GM23338 (cell line): Measurements from ENCODE around the gene AKAP13. TPM values are rescaled to one million over a fixed set of nuclear protein-coding genes. Genes with fewer than 3 reads are reported as not detected.

ENCODE experiments used
- ATAC-seq: fragments of 200-7000 bp; cut with Tn5 transposase; 3 replicates; pipeline ENCODE4 v1.9.1; 2020
- DNase-seq: peaks from one replicate; pipeline ENCODE4 v3.0.0-alpha.2; 2015; ENCODE audit warnings: low spot score
- H2AFZ ChIP-seq: fragments of 200-600 bp; sonication (generic); 2 replicates; pipeline ENCODE4 v1.8.0; 2016; ENCODE audit warnings: antibody characterized with exemption, mild to moderate bottlenecking, moderate library complexity
- H3F3A ChIP-seq: fragments of 200-600 bp; sonication (generic); replicated peaks from 2 replicates; pipeline ENCODE4 v1.8.0; 2017; ENCODE audit warnings: antibody characterized with exemption, mixed run types, low read depth
- H3K27ac ChIP-seq: fragments of 200-600 bp; sonication (generic); 2 replicates; pipeline ENCODE4 v1.6.1; 2016; ENCODE audit warnings: low read depth
- H3K27me3 ChIP-seq: fragments of 200-600 bp; sonication (generic); 2 replicates; pipeline ENCODE4 v1.8.0; 2016; ENCODE audit warnings: mild to moderate bottlenecking, mixed run types, moderate library complexity; ENCODE audit not compliant: insufficient read depth
- H3K36me3 ChIP-seq: fragments of 200-600 bp; sonication (generic); 2 replicates; pipeline ENCODE4 v1.8.0; 2016; ENCODE audit warnings: mild to moderate bottlenecking; ENCODE audit not compliant: insufficient read depth
- H3K4me1 ChIP-seq: fragments of 200-600 bp; sonication (generic); 2 replicates; pipeline ENCODE4 v1.8.0; 2016; ENCODE audit warnings: mild to moderate bottlenecking, moderate library complexity; ENCODE audit not compliant: insufficient read depth
- H3K4me2 ChIP-seq: fragments of 200-600 bp; sonication (generic); 2 replicates; pipeline ENCODE4 v1.7.1; 2017; ENCODE audit warnings: mixed run types
- H3K4me3 ChIP-seq: fragments of 200-600 bp; sonication (generic); 2 replicates; pipeline ENCODE4 v1.6.1; 2016; ENCODE audit warnings: mixed run types
- H3K79me2 ChIP-seq: fragments of 200-600 bp; sonication (generic); replicated peaks from 2 replicates; pipeline ENCODE4 v1.8.0; 2017; ENCODE audit warnings: mild to moderate bottlenecking; ENCODE audit not compliant: insufficient read depth
- H3K9me2 ChIP-seq: fragments of 200-600 bp; sonication (generic); 2 replicates; pipeline ENCODE4 v1.8.0; 2017; ENCODE audit not compliant: insufficient read depth
- H4K20me1 ChIP-seq: fragments of 200-600 bp; sonication (generic); replicated peaks from 2 replicates; pipeline ENCODE4 v1.8.0; 2017; ENCODE audit warnings: mild to moderate bottlenecking; ENCODE audit not compliant: insufficient read depth
- H3K27ac Mint-ChIP-seq: 2 replicates; pipeline ENCODE4 v1.8.0; 2020; ENCODE audit warnings: inconsistent platforms, mild to moderate bottlenecking, moderate library complexity, mixed read lengths
- H3K27me3 Mint-ChIP-seq: 3 replicates; pipeline ENCODE4 v1.8.0; 2022; ENCODE audit warnings: low read depth, mild to moderate bottlenecking, moderate library complexity, mixed read lengths, inconsistent platforms; ENCODE audit not compliant: insufficient read depth, poor library complexity
- H3K36me3 Mint-ChIP-seq: 3 replicates; pipeline ENCODE4 v1.8.0; 2021; ENCODE audit warnings: low read depth, mild to moderate bottlenecking, inconsistent platforms, moderate library complexity, mixed read lengths
- H3K4me1 Mint-ChIP-seq: 3 replicates; pipeline ENCODE4 v1.8.0; 2020; ENCODE audit warnings: mild to moderate bottlenecking, inconsistent platforms, mixed read lengths
- H3K4me3 Mint-ChIP-seq: 3 replicates; pipeline ENCODE4 v1.8.0; 2021; ENCODE audit warnings: moderate library complexity, mild to moderate bottlenecking, inconsistent platforms, mixed read lengths
- H3K9me3 Mint-ChIP-seq: 3 replicates; pipeline ENCODE4 v1.8.0; 2020; ENCODE audit warnings: moderate library complexity, mild to moderate bottlenecking, inconsistent platforms, mixed read lengths
- CREB1 ChIP-seq: fragments of 250-450 bp; sonication (Bioruptor Pico); IDR thresholded peaks from 2 replicates; pipeline ENCODE4 v1.5.0; 2020; ENCODE audit warnings: low read depth, mild to moderate bottlenecking, moderate library complexity
- CTCF ChIP-seq, 2 experiments: fragments of 200-600 bp in 1 of 2; sonication (generic) in 1 of 2; conservative IDR thresholded peaks; 2 replicates each; pipeline versions ENCODE4 v1.5.1 to v1.6.1; 2016 to 2017; ENCODE audit warnings: antibody characterized with exemption in 2 of 2, low read depth in 2 of 2, mild to moderate bottlenecking in 2 of 2, moderate library complexity in 1 of 2
- ETS1 ChIP-seq: IDR thresholded peaks from 2 replicates; pipeline ENCODE4 v1.6.1; 2016; ENCODE audit warnings: antibody characterized with exemption
- EZH2 ChIP-seq: fragments of 200-600 bp; sonication (generic); IDR thresholded peaks from one replicate; pipeline ENCODE4 v1.8.0; 2017; ENCODE audit warnings: antibody characterized with exemption, mild to moderate bottlenecking, low read depth; ENCODE audit not compliant: unreplicated experiment
- JUNB ChIP-seq: IDR thresholded peaks from one replicate; pipeline ENCODE4 v1.6.1; 2016; ENCODE audit warnings: antibody characterized with exemption; ENCODE audit not compliant: unreplicated experiment
- NANOG ChIP-seq: IDR thresholded peaks from 2 replicates; pipeline ENCODE4 v1.6.1; 2016; ENCODE audit warnings: antibody characterized with exemption, borderline replicate concordance
- POLR2AphosphoS5 ChIP-seq: IDR thresholded peaks from 2 replicates; pipeline ENCODE4 v1.6.1; 2016; ENCODE audit warnings: antibody characterized with exemption, low read depth
- REST ChIP-seq: IDR thresholded peaks from one replicate; pipeline ENCODE4 v1.6.1; 2018; ENCODE audit warnings: antibody characterized with exemption; ENCODE audit not compliant: unreplicated experiment
- ZNF114 ChIP-seq: fragments of 250-450 bp; sonication (Bioruptor Pico); IDR thresholded peaks from 2 replicates; pipeline ENCODE4 v1.5.0; 2020; ENCODE audit warnings: mild to moderate bottlenecking, moderate library complexity
- ZNF331 ChIP-seq: fragments of 250-450 bp; sonication (Bioruptor Pico); IDR thresholded peaks from 2 replicates; pipeline ENCODE4 v1.5.0; 2020; ENCODE audit warnings: low read depth, mild to moderate bottlenecking, moderate library complexity
- polyA plus RNA-seq: library from polyadenylated mRNA; unstranded; fragments of >200 nt; fragmentation: Nextera tagmentation; extraction: Ambion mirVana; gene quantifications from 2 replicates; pipeline ENCODE4 v1.2.1, GENCODE V29; 2016
- total RNA-seq: library from RNA; depleted of rRNA; stranded (reverse); fragments of >200 nt; shearing (Covaris generic); gene quantifications from 2 replicates; pipeline ENCODE4 v1.2.3, GENCODE V29; 2014

AKAP13 gene
- total and polyA plus RNA-seq, 2 experiments from 2014 or later = 46.2 to 60.7 TPM

- H3K27ac ChIP-seq = no peak overlapping the region
- no peak for ATAC-seq
- H3K4me3 Mint-ChIP-seq = no peak overlapping the region
Observed at GRCh38 chr15:85414495-85414894, 34.1 kb downstream of the AKAP13 start.

More at GRCh38 chr15:85414495-85414894, 34.1 kb downstream of the AKAP13 start:
- Histone ChIP-seq H3K4me1 (peaks cover 7% of the 10 kb centered on the region), H3K36me3 (no peaks in the 10 kb centered on the region), H3K27me3 (no peaks in the 10 kb centered on the region), H3F3A (no peaks in the 10 kb centered on the region), H4K20me1 (peaks cover 16% of the 10 kb centered on the region), H3K4me2 (no peak overlapping the region), H3K79me2 (peaks cover 100% of the 10 kb centered on the region), H3K4me3 (no peak overlapping the region), H2AFZ (no peak overlapping the region), H3K9me2 (no peaks in the 10 kb centered on the region)
- Mint-ChIP-seq H3K27me3 (no peaks in the 10 kb centered on the region), H3K36me3 (no peaks in the 10 kb centered on the region), H3K27ac (no peak overlapping the region), H3K9me3 (no peaks in the 10 kb centered on the region), H3K4me1 (peaks cover 27% of the 10 kb centered on the region)
- TF ChIP-seq ETS1 = no peak
- no peak for TF ChIP-seq JUNB
- TF ChIP-seq CREB1 (CRISPR knock-in tag) = no peak
- no peak for TF ChIP-seq NANOG
- no peak for TF ChIP-seq POLR2AphosphoS5
- no peak for TF ChIP-seq ZNF331 (CRISPR knock-in tag)
- TF ChIP-seq REST = no peak
- TF ChIP-seq CTCF (conservative IDR thresholded peaks at IDR 0.05; ENCODE audit: low read depth in 2 of 2) = no peak
- TF ChIP-seq EZH2 = no peak
- TF ChIP-seq ZNF114 (CRISPR knock-in tag) = no peak
- DNase-seq = no peak
